OCI-LY1 (cell line): ENCODE results near the gene CARMIL1.

Experiments
- H2AFZ ChIP-seq: fragments of 200-600 bp; sonication (generic), shearing (Covaris generic); 2 replicates; pipeline ENCODE4 v1.6.0; 2014; ENCODE audit warnings: antibody characterized with exemption, mild to moderate bottlenecking, low read length
- H3F3A ChIP-seq: fragments of 200-600 bp; sonication (generic), shearing (Covaris generic); 2 replicates; pipeline ENCODE4 v1.6.0; 2014; ENCODE audit warnings: mild to moderate bottlenecking, antibody characterized with exemption, low read length, moderate library complexity; ENCODE audit not compliant: insufficient read depth
- H3K27ac ChIP-seq: fragments of 200-600 bp; sonication (generic); 2 replicates; pipeline ENCODE4 v1.5.1; 2014; ENCODE audit warnings: low read length, mixed run types, mild to moderate bottlenecking, low read depth; ENCODE audit not compliant: poor library complexity, severe bottlenecking
- H3K27me3 ChIP-seq: fragments of 200-600 bp; sonication (generic); 2 replicates; pipeline ENCODE4 v1.6.0; 2014; ENCODE audit warnings: antibody characterized with exemption, mild to moderate bottlenecking, low read length, moderate library complexity; ENCODE audit not compliant: insufficient read depth
- H3K36me3 ChIP-seq: fragments of 200-600 bp; sonication (generic); 2 replicates; pipeline ENCODE4 v1.6.1; 2014; ENCODE audit warnings: mild to moderate bottlenecking, antibody characterized with exemption, low read length, moderate library complexity, mixed read lengths; ENCODE audit not compliant: insufficient read depth
- H3K4me1 ChIP-seq: fragments of 200-600 bp; sonication (generic); 2 replicates; pipeline ENCODE4 v1.5.1; 2014; ENCODE audit warnings: mild to moderate bottlenecking, low read length, moderate library complexity; ENCODE audit not compliant: insufficient read depth, severe bottlenecking
- H3K4me2 ChIP-seq: fragments of 200-600 bp; sonication (generic), shearing (Covaris generic); 2 replicates; pipeline ENCODE4 v1.6.1; 2014; ENCODE audit warnings: low read length
- H3K4me3 ChIP-seq: fragments of 200-600 bp; sonication (generic); 2 replicates; pipeline ENCODE4 v1.5.1; 2014; ENCODE audit warnings: low read length, low read depth, mild to moderate bottlenecking, mixed read lengths; ENCODE audit not compliant: poor library complexity, severe bottlenecking
- H3K79me2 ChIP-seq: fragments of 200-600 bp; shearing (Covaris generic); 2 replicates; pipeline ENCODE4 v1.6.1; 2016; ENCODE audit warnings: mixed run types, low read length, mixed read lengths; ENCODE audit not compliant: insufficient read depth
- H3K9ac ChIP-seq: fragments of 200-600 bp; sonication (generic), shearing (Covaris generic); 2 replicates; pipeline ENCODE4 v1.6.1; 2014; ENCODE audit warnings: mild to moderate bottlenecking, low read length, mixed read lengths
- H3K9me2 ChIP-seq: fragments of 200-600 bp; sonication (generic), shearing (Covaris generic); 2 replicates; pipeline ENCODE4 v1.6.1; 2014; ENCODE audit warnings: low read depth, mild to moderate bottlenecking, low read length, mixed read lengths
- H3K9me3 ChIP-seq: fragments of 200-600 bp; shearing (Covaris generic); 2 replicates; pipeline ENCODE4 v1.6.1; 2014; ENCODE audit warnings: low read length, mixed read lengths
- H4K20me1 ChIP-seq: fragments of 200-600 bp; sonication (generic), shearing (Covaris generic); 2 replicates; pipeline ENCODE4 v1.6.0; 2016; ENCODE audit warnings: mild to moderate bottlenecking, low read length; ENCODE audit not compliant: insufficient read depth
- CTCF ChIP-seq: fragments of 200-600 bp; sonication (generic), shearing (Covaris generic); IDR thresholded peaks from 2 replicates; pipeline ENCODE4 v1.5.1; 2017; ENCODE audit warnings: mild to moderate bottlenecking, antibody characterized with exemption, low read length, moderate library complexity, mixed read lengths
- EZH2 ChIP-seq: fragments of 200-600 bp; sonication (generic), shearing (Covaris generic); IDR thresholded peaks from 2 replicates; pipeline ENCODE4 v1.8.0; 2017; ENCODE audit warnings: borderline replicate concordance, mixed run types, mild to moderate bottlenecking, antibody characterized with exemption, low read length, moderate library complexity, mixed read lengths

The CARMIL1 gene

GRCh38 chr6:25453288-25453687 lies 174.1 kb downstream of the CARMIL1 start:
- H3K4me2 ChIP-seq = no peak overlapping the region
- H3K4me3 ChIP-seq = no peak overlapping the region
- H3K9ac ChIP-seq = no peak overlapping the region
- peaks cover 13% of the 10 kb centered on the region; the same call in 1 of the 2 replicates for H3K36me3 ChIP-seq
- H3K9me2 ChIP-seq = no peaks in the 10 kb centered on the region
- no peaks in the 10 kb centered on the region for H3K27me3 ChIP-seq
- no peak overlapping the region for H2AFZ ChIP-seq
- H3K27ac ChIP-seq = no peak overlapping the region
- no peaks in the 10 kb centered on the region for H3F3A ChIP-seq
- TF ChIP-seq CTCF (no peak), EZH2 (no peak)
- H4K20me1 ChIP-seq = no peaks in the 10 kb centered on the region
- H3K79me2 ChIP-seq = no peaks in the 10 kb centered on the region
- H3K4me1 ChIP-seq = peaks cover 7% of the 10 kb centered on the region
- H3K9me3 ChIP-seq = no peaks in the 10 kb centered on the region

- TF ChIP-seq CTCF = no peak
- no peak for TF ChIP-seq EZH2
- Histone ChIP-seq H3K4me2 (no peak overlapping the region), H3K9ac (no peak overlapping the region), H2AFZ (no peak overlapping the region), H4K20me1 (no peaks in the 10 kb centered on the region), H3K4me3 (no peak overlapping the region), H3K27ac (no peak overlapping the region), H3K4me1 (peaks cover 7% of the 10 kb centered on the region), H3K9me2 (no peaks in the 10 kb centered on the region), H3K79me2 (no peaks in the 10 kb centered on the region), H3K36me3 (peaks cover 13% of the 10 kb centered on the region; the same call in 1 of the 2 replicates), H3K9me3 (no peaks in the 10 kb centered on the region), H3F3A (no peaks in the 10 kb centered on the region), H3K27me3 (no peaks in the 10 kb centered on the region)
Measured at GRCh38 chr6:25454136-25454535, 175.0 kb downstream of the CARMIL1 start.

- H3K9ac ChIP-seq = no peak overlapping the region
- peaks cover 8% of the 10 kb centered on the region; the same call in 1 of the 2 replicates for H3K36me3 ChIP-seq
- H3K27me3 ChIP-seq = no peaks in the 10 kb centered on the region
- no peak overlapping the region for H2AFZ ChIP-seq
- H3K9me3 ChIP-seq = no peaks in the 10 kb centered on the region
- no peaks in the 10 kb centered on the region for H3F3A ChIP-seq
- H3K27ac ChIP-seq = no peak overlapping the region
- TF ChIP-seq CTCF = no peak
- TF ChIP-seq EZH2 = no peak
- H3K4me3 ChIP-seq = no peak overlapping the region
- H4K20me1 ChIP-seq = no peaks in the 10 kb centered on the region
- H3K4me1 ChIP-seq = no peaks in the 10 kb centered on the region
- H3K4me2 ChIP-seq = no peak overlapping the region
- no peaks in the 10 kb centered on the region for H3K9me2 ChIP-seq
- H3K79me2 ChIP-seq = no peaks in the 10 kb centered on the region
Measured at GRCh38 chr6:25456249-25457040, 177.3 kb downstream of the CARMIL1 start.
